GM12874 (cell line): ENCODE results near the gene KRTAP1-3.

Experiments used
- CTCF ChIP-seq: IDR thresholded peaks from 2 replicates; pipeline ENCODE4 v1.5.1; 2011; ENCODE audit warnings: low read depth, mild to moderate bottlenecking, control low read depth, low read length, moderate library complexity; ENCODE audit not compliant: insufficient read depth

The KRTAP1-3 gene

GRCh38 chr17:41012326-41013120 is 22.2 kb downstream of the KRTAP1-3 start:
- TF ChIP-seq CTCF = no peak

GRCh38 chr17:41010441-41010840 is 24.2 kb downstream of the KRTAP1-3 start:
- no peak for TF ChIP-seq CTCF

- no peak for TF ChIP-seq CTCF
These were observed 24.7 kb downstream of the KRTAP1-3 start for GRCh38 chr17:41009936-41010335.

- TF ChIP-seq CTCF = no peak
These were observed 25.3 kb downstream of the KRTAP1-3 start for GRCh38 chr17:41009301-41009760.

GRCh38 chr17:41008811-41009210 is 25.9 kb downstream of the KRTAP1-3 start, which contains the start of gene KRTAP3-1:
Gene KRTAP3-1 (minus strand): TSS chr17:41009128. CDS start chr17:41009074, 54 bp downstream.
- no peak for TF ChIP-seq CTCF

GRCh38 chr17:41004397-41004796 is 30.3 kb downstream of the KRTAP1-3 start:
- no peak for TF ChIP-seq CTCF

- no peak for TF ChIP-seq CTCF
These were observed 30.7 kb downstream of the KRTAP1-3 start for GRCh38 chr17:41003926-41004325.
